GM18870 (cell line): Measurements from ENCODE around the gene AKT1.

Experiments used
- ATAC-seq: cut with Tn5 transposase; IDR thresholded peaks from one replicate; pipeline ENCODE4 v1.9.1; 2021; ENCODE audit warnings: moderate library complexity; ENCODE audit not compliant: unreplicated experiment

The AKT1 gene

GRCh38 chr14:104787736-104788135 is 7.8 kb downstream of the AKT1 start:
- ATAC-seq: no peak

- ATAC-seq: no peak
Observed at GRCh38 chr14:104786726-104787675, 8.5 kb downstream of the AKT1 start.

- no peak for ATAC-seq
Observed at GRCh38 chr14:104786091-104786586, 9.4 kb downstream of the AKT1 start.

GRCh38 chr14:104785708-104786080 is 9.9 kb downstream of the AKT1 start:
- no peak for ATAC-seq

GRCh38 chr14:104784846-104785707 is 10.5 kb downstream of the AKT1 start:
- ATAC-seq: no peak

GRCh38 chr14:104784218-104784568 is 11.4 kb downstream of the AKT1 start:
- ATAC-seq: no peak

GRCh38 chr14:104783484-104784217 is 11.9 kb downstream of the AKT1 start:
- ATAC-seq: no peak

GRCh38 chr14:104782808-104783139 is 12.8 kb downstream of the AKT1 start:
- no peak for ATAC-seq

- ATAC-seq: no peak
Observed at GRCh38 chr14:104782086-104782807, 13.3 kb downstream of the AKT1 start.

- ATAC-seq: no peak
Observed at GRCh38 chr14:104781271-104782077, 14.1 kb downstream of the AKT1 start.

GRCh38 chr14:104780513-104781030 is 15.0 kb downstream of the AKT1 start:
- ATAC-seq: no peak

GRCh38 chr14:104779776-104780512 is 15.6 kb downstream of the AKT1 start:
- no peak for ATAC-seq

GRCh38 chr14:104778694-104779331 is 16.7 kb downstream of the AKT1 start:
- ATAC-seq: no peak

GRCh38 chr14:104777808-104778249 is 17.7 kb downstream of the AKT1 start:
- ATAC-seq: no peak

GRCh38 chr14:104776961-104777807 is 18.4 kb downstream of the AKT1 start:
- ATAC-seq: no peak

GRCh38 chr14:104776481-104776880 is 19.1 kb downstream of the AKT1 start:
- ATAC-seq: no peak

- no peak for ATAC-seq
Observed at GRCh38 chr14:104775073-104775489, 20.5 kb downstream of the AKT1 start.
